Liver (tissue), 9 donors: ENCODE data around the gene ST6GALNAC3. TPM values are rescaled to one million over a fixed set of nuclear protein-coding genes. Genes with fewer than 3 reads are reported as not detected.

Experiments
- DNase-seq: peaks from one replicate; pipeline ENCODE4 v3.0.0-alpha.2; 2017; ENCODE audit warnings: low spot score
- H3K27ac ChIP-seq, 2 donors: one replicate each; pipeline ENCODE4 v1.7.0; 2013; ENCODE audit warnings: inconsistent platforms in 2 of 2, low read length in 2 of 2, control low read depth in 1 of 2, low read depth in 1 of 2, mild to moderate bottlenecking in 1 of 2
- H3K27me3 ChIP-seq, 4 donors: one replicate each; pipeline versions ENCODE4 v1.6.1 to v1.7.0; 2013; ENCODE audit warnings: low read length in 3 of 4, inconsistent platforms in 1 of 4, mild to moderate bottlenecking in 1 of 4, moderate library complexity in 1 of 4; ENCODE audit not compliant: control insufficient read depth in 4 of 4, insufficient read depth in 4 of 4
- H3K36me3 ChIP-seq, 4 donors: one replicate each; pipeline versions ENCODE4 v1.6.1 to v1.7.0; 2013; ENCODE audit warnings: low read length in 3 of 4, mild to moderate bottlenecking in 3 of 4, low read depth in 1 of 4, moderate library complexity in 1 of 4; ENCODE audit not compliant: control insufficient read depth in 4 of 4, insufficient read depth in 3 of 4
- H3K4me1 ChIP-seq, 4 donors: one replicate each; pipeline versions ENCODE4 v1.6.1 to v1.7.0; 2013; ENCODE audit warnings: low read length in 3 of 4, mild to moderate bottlenecking in 3 of 4, moderate library complexity in 1 of 4; ENCODE audit not compliant: control insufficient read depth in 4 of 4, insufficient read depth in 4 of 4
- H3K4me3 ChIP-seq, 3 donors: one replicate each; pipeline versions ENCODE4 v1.6.1 to v1.7.0; 2013; ENCODE audit warnings: low read length in 3 of 3, control low read depth in 1 of 3, low read depth in 1 of 3, mild to moderate bottlenecking in 1 of 3
- H3K9ac ChIP-seq, 2 donors: one replicate each; pipeline ENCODE4 v1.7.0; 2013; ENCODE audit warnings: low read length in 2 of 2, mild to moderate bottlenecking in 2 of 2, moderate library complexity in 2 of 2, control low read depth in 1 of 2, low read depth in 1 of 2
- H3K9me3 ChIP-seq, 4 donors: one replicate each; pipeline versions ENCODE4 v1.6.1 to v1.7.0; 2013; ENCODE audit warnings: low read length in 3 of 4; ENCODE audit not compliant: control insufficient read depth in 4 of 4
- FOXA1 ChIP-seq: IDR thresholded peaks from 2 replicates; pipeline ENCODE4 v1.6.1; 2016; ENCODE audit warnings: antibody characterized with exemption
- GABPA ChIP-seq, 2 donors: IDR thresholded peaks in 1 of 2; conservative IDR thresholded peaks in 1 of 2; 2 replicates each; pipeline ENCODE4 v1.6.1; 2016; ENCODE audit warnings: antibody characterized with exemption in 2 of 2, mild to moderate bottlenecking in 1 of 2, moderate library complexity in 1 of 2
- HNF4A ChIP-seq, 2 donors: conservative IDR thresholded peaks; 2 replicates each; pipeline ENCODE4 v1.6.1; 2016; ENCODE audit warnings: antibody characterized with exemption in 2 of 2, mild to moderate bottlenecking in 2 of 2
- HNF4G ChIP-seq: IDR thresholded peaks from 2 replicates; pipeline ENCODE4 v1.6.1; 2016; ENCODE audit warnings: antibody characterized with exemption
- JUND ChIP-seq, 2 donors: IDR thresholded peaks; 2 replicates each; pipeline ENCODE4 v1.6.1; 2016; ENCODE audit warnings: antibody characterized with exemption in 2 of 2
- NR2F2 ChIP-seq: IDR thresholded peaks from 2 replicates; pipeline ENCODE4 v1.6.1; 2016; ENCODE audit warnings: antibody characterized with exemption
- RAD21 ChIP-seq, 2 donors: IDR thresholded peaks; 2 replicates each; pipeline ENCODE4 v1.6.1; 2016; ENCODE audit warnings: antibody characterized with exemption in 2 of 2, mild to moderate bottlenecking in 2 of 2
- RXRA ChIP-seq, 2 donors: IDR thresholded peaks; 2 replicates each; pipeline ENCODE4 v1.6.1; 2017 to 2018; ENCODE audit warnings: antibody characterized with exemption in 2 of 2, mild to moderate bottlenecking in 1 of 2
- SP1 ChIP-seq: IDR thresholded peaks from 2 replicates; pipeline ENCODE4 v1.6.1; 2018; ENCODE audit warnings: antibody characterized with exemption, mild to moderate bottlenecking
- TAF1 ChIP-seq: conservative IDR thresholded peaks from 2 replicates; pipeline ENCODE4 v1.6.1; 2016; ENCODE audit warnings: antibody characterized with exemption, mild to moderate bottlenecking
- YY1 ChIP-seq: IDR thresholded peaks from 2 replicates; pipeline ENCODE4 v1.6.1; 2016; ENCODE audit warnings: antibody characterized with exemption, mild to moderate bottlenecking
- WGBS: extraction: QIAGEN DNeasy Blood & Tissue Kit; methylation state at CpG from one replicate; pipeline ENCODE4 v1.1.7; 2013; 5-methylcytosine and 5-hydroxymethylcytosine counted together
- polyA plus RNA-seq, 2 donors: library from polyadenylated mRNA; stranded (reverse) in 1 of 2; unstranded in 1 of 2; fragments of 200-250 nt in 1 of 2; fragments of >200 nt in 1 of 2; fragmentation: Nextera tagmentation in 1 of 2; extraction: Ambion mirVana in 1 of 2; gene quantifications; one replicate each; pipeline versions ENCODE4 v1.2.1 to v1.2.3, GENCODE V29; 2013 to 2015
- total RNA-seq, 2 donors: library from RNA; depleted of rRNA; stranded (reverse); fragments of >200 nt; gene quantifications; one replicate each; pipeline ENCODE4 v1.2.3, GENCODE V29; 2014
- TF ChIP-seq, protein P1 (sequence below): IDR thresholded peaks from 2 replicates; pipeline ENCODE4 v1.6.1; 2016; ENCODE audit warnings: antibody characterized with exemption
- TF ChIP-seq, protein P2 (sequence below): fragments of 150-350 bp; IDR thresholded peaks from 2 replicates; pipeline ENCODE4 v1.5.1; 2017; ENCODE audit warnings: improper control_type of control experiment, low read depth, low read length; ENCODE audit not compliant: missing input control
- TF ChIP-seq, protein P3 (sequence below): IDR thresholded peaks from 2 replicates; pipeline ENCODE4 v1.6.1; 2016; ENCODE audit warnings: antibody characterized with exemption, mild to moderate bottlenecking
- TF ChIP-seq, protein P4 (sequence below): IDR thresholded peaks from 2 replicates; pipeline ENCODE4 v1.6.1; 2016; ENCODE audit warnings: antibody characterized with exemption
- TF ChIP-seq, protein P5 (sequence below): IDR thresholded peaks from 2 replicates; pipeline ENCODE4 v1.6.1; 2016; ENCODE audit warnings: antibody characterized with exemption
- donor health status: healthy.
- donor health status: healthy.
- donor health status: healthy.
- donor health status: healthy.
- donor health status: healthy.

The ST6GALNAC3 gene
- total and polyA plus RNA-seq, 4 donors = 1.2 to 5.0 (median 3.2) TPM

DNA sequence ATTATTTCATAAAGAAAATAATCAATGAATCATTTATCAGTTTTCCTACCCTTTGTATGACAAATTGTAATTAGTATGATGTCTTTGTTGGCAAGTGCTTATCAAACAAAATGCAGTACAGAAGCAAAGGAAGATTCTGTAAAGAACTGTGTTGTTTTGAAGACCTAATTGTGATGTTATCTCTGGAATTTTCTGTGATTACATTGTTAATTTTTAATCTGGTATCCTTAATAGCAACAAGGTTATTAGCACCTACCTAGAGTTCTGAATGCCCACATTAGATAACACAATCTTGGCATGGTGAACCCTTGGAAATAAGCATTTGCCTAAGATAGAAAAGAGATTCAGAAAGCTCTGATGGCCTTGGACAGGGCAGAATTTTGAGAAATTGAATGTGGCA, 518.6 kb downstream of the ST6GALNAC3 start:
- peaks cover 0 to 3% (median under 1%) of the 10 kb centered on the region in 4 donors for H3K9me3 ChIP-seq
- no peaks in the 10 kb centered on the region for H3K4me1 ChIP-seq
- TF ChIP-seq NR2F2 (no peak), FOXA1 (no peak), HNF4A (conservative IDR thresholded peaks at IDR 0.05) (no peak), SP1 (no peak)
- TF ChIP-seq, protein P1, sequence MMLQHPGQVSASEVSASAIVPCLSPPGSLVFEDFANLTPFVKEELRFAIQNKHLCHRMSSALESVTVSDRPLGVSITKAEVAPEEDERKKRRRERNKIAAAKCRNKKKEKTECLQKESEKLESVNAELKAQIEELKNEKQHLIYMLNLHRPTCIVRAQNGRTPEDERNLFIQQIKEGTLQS = no peak
- H3K27me3 ChIP-seq = no peaks in the 10 kb centered on the region
- no peak overlapping the region for H3K27ac ChIP-seq
- no peaks in the 10 kb centered on the region for H3K36me3 ChIP-seq
- H3K9ac ChIP-seq = no peak overlapping the region
- no peak overlapping the region for H3K4me3 ChIP-seq
- DNase-seq = no peak

DNA sequence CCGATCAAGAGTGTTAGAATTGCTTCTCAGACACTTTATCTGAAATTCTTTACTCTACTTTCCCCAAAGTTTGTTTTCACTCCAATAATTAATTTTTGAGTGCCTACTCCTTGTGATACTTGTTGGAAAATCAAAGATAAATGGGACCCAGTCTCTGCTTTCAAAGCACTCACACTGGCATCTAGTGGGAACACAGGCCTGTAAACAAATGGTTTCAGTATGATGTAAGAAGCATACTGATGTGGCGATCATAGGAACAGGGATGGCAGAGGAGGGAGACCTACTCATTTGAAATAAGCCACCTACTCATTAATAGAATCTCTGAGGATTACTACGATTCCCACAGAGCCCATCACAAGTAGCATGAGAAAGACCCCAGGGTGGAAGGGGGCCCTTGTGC, 519.1 kb downstream of the ST6GALNAC3 start:
- Histone ChIP-seq H3K36me3 (no peaks in the 10 kb centered on the region), H3K27ac (no peak overlapping the region), H3K9ac (no peak overlapping the region), H3K9me3 (peaks cover 0 to 3% (median under 1%) of the 10 kb centered on the region in 4 donors), H3K4me3 (no peak overlapping the region), H3K27me3 (no peaks in the 10 kb centered on the region), H3K4me1 (no peaks in the 10 kb centered on the region)
- WGBS = 86% methylated on average over 3 of the region's 3 CpGs
- TF ChIP-seq TAF1 (no peak), SP1 (no peak), RAD21 (IDR thresholded peaks at IDR 0.05) (no peak), GABPA (IDR thresholded peaks at IDR 0.05 in 1 of 2, conservative IDR thresholded peaks at IDR 0.05 in 1 of 2) (no peak), YY1 (no peak), HNF4G (no peak), RXRA (IDR thresholded peaks at IDR 0.05) (no peak), JUND (IDR thresholded peaks at IDR 0.05) (no peak), HNF4A (conservative IDR thresholded peaks at IDR 0.05) (no peak)
- TF ChIP-seq, protein P2, sequence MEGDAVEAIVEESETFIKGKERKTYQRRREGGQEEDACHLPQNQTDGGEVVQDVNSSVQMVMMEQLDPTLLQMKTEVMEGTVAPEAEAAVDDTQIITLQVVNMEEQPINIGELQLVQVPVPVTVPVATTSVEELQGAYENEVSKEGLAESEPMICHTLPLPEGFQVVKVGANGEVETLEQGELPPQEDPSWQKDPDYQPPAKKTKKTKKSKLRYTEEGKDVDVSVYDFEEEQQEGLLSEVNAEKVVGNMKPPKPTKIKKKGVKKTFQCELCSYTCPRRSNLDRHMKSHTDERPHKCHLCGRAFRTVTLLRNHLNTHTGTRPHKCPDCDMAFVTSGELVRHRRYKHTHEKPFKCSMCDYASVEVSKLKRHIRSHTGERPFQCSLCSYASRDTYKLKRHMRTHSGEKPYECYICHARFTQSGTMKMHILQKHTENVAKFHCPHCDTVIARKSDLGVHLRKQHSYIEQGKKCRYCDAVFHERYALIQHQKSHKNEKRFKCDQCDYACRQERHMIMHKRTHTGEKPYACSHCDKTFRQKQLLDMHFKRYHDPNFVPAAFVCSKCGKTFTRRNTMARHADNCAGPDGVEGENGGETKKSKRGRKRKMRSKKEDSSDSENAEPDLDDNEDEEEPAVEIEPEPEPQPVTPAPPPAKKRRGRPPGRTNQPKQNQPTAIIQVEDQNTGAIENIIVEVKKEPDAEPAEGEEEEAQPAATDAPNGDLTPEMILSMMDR = no peak
- TF ChIP-seq, protein P1 = no peak
- TF ChIP-seq, protein P3, sequence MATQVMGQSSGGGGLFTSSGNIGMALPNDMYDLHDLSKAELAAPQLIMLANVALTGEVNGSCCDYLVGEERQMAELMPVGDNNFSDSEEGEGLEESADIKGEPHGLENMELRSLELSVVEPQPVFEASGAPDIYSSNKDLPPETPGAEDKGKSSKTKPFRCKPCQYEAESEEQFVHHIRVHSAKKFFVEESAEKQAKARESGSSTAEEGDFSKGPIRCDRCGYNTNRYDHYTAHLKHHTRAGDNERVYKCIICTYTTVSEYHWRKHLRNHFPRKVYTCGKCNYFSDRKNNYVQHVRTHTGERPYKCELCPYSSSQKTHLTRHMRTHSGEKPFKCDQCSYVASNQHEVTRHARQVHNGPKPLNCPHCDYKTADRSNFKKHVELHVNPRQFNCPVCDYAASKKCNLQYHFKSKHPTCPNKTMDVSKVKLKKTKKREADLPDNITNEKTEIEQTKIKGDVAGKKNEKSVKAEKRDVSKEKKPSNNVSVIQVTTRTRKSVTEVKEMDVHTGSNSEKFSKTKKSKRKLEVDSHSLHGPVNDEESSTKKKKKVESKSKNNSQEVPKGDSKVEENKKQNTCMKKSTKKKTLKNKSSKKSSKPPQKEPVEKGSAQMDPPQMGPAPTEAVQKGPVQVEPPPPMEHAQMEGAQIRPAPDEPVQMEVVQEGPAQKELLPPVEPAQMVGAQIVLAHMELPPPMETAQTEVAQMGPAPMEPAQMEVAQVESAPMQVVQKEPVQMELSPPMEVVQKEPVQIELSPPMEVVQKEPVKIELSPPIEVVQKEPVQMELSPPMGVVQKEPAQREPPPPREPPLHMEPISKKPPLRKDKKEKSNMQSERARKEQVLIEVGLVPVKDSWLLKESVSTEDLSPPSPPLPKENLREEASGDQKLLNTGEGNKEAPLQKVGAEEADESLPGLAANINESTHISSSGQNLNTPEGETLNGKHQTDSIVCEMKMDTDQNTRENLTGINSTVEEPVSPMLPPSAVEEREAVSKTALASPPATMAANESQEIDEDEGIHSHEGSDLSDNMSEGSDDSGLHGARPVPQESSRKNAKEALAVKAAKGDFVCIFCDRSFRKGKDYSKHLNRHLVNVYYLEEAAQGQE = no peak
- TF ChIP-seq, protein P4, sequence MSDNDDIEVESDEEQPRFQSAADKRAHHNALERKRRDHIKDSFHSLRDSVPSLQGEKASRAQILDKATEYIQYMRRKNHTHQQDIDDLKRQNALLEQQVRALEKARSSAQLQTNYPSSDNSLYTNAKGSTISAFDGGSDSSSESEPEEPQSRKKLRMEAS = no peak
- TF ChIP-seq, protein P5, sequence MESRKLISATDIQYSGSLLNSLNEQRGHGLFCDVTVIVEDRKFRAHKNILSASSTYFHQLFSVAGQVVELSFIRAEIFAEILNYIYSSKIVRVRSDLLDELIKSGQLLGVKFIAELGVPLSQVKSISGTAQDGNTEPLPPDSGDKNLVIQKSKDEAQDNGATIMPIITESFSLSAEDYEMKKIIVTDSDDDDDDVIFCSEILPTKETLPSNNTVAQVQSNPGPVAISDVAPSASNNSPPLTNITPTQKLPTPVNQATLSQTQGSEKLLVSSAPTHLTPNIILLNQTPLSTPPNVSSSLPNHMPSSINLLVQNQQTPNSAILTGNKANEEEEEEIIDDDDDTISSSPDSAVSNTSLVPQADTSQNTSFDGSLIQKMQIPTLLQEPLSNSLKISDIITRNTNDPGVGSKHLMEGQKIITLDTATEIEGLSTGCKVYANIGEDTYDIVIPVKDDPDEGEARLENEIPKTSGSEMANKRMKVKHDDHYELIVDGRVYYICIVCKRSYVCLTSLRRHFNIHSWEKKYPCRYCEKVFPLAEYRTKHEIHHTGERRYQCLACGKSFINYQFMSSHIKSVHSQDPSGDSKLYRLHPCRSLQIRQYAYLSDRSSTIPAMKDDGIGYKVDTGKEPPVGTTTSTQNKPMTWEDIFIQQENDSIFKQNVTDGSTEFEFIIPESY = no peak
- no peak for DNase-seq
